OCI-LY3 (cell line): ENCODE measurements around the gene HAVCR2.

ENCODE experiments used
- EZH2phosphoT487 ChIP-seq: fragments of 200-600 bp; shearing (Covaris generic); IDR thresholded peaks from 2 replicates; pipeline ENCODE4 v1.6.1; 2018; ENCODE audit warnings: antibody characterized with exemption, mixed run types, low read depth
- TF ChIP-seq, protein P1 (sequence below): fragments of 200-600, 300-600 bp; sonication (generic); IDR thresholded peaks from 2 replicates; pipeline ENCODE4 v1.5.1; 2014; ENCODE audit warnings: antibody characterized with exemption, low read length, low read depth

DNA sequence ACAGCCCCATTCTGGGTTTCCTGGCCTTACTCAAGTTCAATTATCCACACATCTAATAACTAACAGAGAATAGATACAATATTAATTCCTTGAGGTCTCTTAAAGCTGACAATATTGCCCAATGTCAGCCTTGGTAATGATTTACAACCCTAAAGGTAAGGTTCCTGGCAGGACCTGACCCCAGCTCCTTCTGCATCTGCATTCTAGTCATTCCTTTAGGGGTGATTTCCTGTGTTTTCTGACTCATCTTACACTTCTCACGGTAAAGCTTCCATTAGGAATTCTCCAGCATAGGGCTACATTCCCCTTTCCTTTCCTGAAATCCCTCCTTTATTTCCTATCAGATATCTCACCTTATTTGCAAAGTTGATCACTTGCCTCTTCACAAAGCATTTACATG lies 59.2 kb downstream of the HAVCR2 start:
- TF ChIP-seq, protein P1, sequence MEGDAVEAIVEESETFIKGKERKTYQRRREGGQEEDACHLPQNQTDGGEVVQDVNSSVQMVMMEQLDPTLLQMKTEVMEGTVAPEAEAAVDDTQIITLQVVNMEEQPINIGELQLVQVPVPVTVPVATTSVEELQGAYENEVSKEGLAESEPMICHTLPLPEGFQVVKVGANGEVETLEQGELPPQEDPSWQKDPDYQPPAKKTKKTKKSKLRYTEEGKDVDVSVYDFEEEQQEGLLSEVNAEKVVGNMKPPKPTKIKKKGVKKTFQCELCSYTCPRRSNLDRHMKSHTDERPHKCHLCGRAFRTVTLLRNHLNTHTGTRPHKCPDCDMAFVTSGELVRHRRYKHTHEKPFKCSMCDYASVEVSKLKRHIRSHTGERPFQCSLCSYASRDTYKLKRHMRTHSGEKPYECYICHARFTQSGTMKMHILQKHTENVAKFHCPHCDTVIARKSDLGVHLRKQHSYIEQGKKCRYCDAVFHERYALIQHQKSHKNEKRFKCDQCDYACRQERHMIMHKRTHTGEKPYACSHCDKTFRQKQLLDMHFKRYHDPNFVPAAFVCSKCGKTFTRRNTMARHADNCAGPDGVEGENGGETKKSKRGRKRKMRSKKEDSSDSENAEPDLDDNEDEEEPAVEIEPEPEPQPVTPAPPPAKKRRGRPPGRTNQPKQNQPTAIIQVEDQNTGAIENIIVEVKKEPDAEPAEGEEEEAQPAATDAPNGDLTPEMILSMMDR: no peak
- TF ChIP-seq EZH2phosphoT487: no peak
